Stimulated activated CD8-positive, alpha-beta memory T cell treated with anti-CD3 and anti-CD28 coated beads, Interleukin-2, amount 100 ng/mL, for 1 hour (primary cell): ENCODE data around the gene SMIM5.

Experiments used
- DNase-seq, 2 donors: peaks; one replicate each; pipeline ENCODE4 v3.0.0-alpha.2; 2020; ENCODE audit warnings: low read depth in 2 of 2

Gene SMIM5

GRCh38 chr17:75639771-75640555 lies 6.7 kb downstream of the SMIM5 start:
- no peak for DNase-seq

- no peak for DNase-seq
These were observed 7.4 kb downstream of the SMIM5 start for GRCh38 chr17:75640556-75641119.

GRCh38 chr17:75641343-75641742 lies 8.1 kb downstream of the SMIM5 start:
- DNase-seq = no peak

GRCh38 chr17:75642182-75642783 lies 9.0 kb downstream of the SMIM5 start:
- DNase-seq = no peak

- DNase-seq = no peak
These were observed 9.8 kb downstream of the SMIM5 start for GRCh38 chr17:75642784-75643642.

GRCh38 chr17:75643643-75644017 lies 10.4 kb downstream of the SMIM5 start:
- no peak for DNase-seq

- no peak for DNase-seq
These were observed 12.3 kb downstream of the SMIM5 start for GRCh38 chr17:75645501-75645888.

GRCh38 chr17:75645889-75646637 lies 12.8 kb downstream of the SMIM5 start:
- DNase-seq = no peak

- DNase-seq = no peak
These were observed 13.4 kb downstream of the SMIM5 start for GRCh38 chr17:75646638-75646992.

- no peak for DNase-seq
These were observed 13.8 kb downstream of the SMIM5 start for GRCh38 chr17:75647061-75647460.

GRCh38 chr17:75647921-75648320 lies 14.7 kb downstream of the SMIM5 start:
- no peak for DNase-seq

GRCh38 chr17:75649687-75650086 lies 16.5 kb downstream of the SMIM5 start:
- no peak for DNase-seq

GRCh38 chr17:75650874-75651273 lies 17.6 kb downstream of the SMIM5 start:
- DNase-seq = no peak

- DNase-seq = no peak
These were observed 19.1 kb downstream of the SMIM5 start for GRCh38 chr17:75652341-75652740.

- no peak for DNase-seq
These were observed 19.8 kb downstream of the SMIM5 start for GRCh38 chr17:75652934-75653549.

- no peak for DNase-seq
These were observed 20.9 kb downstream of the SMIM5 start for GRCh38 chr17:75654176-75654575.

GRCh38 chr17:75658237-75658636 lies 25.0 kb downstream of the SMIM5 start:
- DNase-seq = no peak

GRCh38 chr17:75661531-75661930 lies 28.3 kb downstream of the SMIM5 start:
- no peak for DNase-seq

- no peak for DNase-seq
These were observed 29.3 kb downstream of the SMIM5 start for GRCh38 chr17:75662511-75662910.

GRCh38 chr17:75664099-75664549 lies 30.9 kb downstream of the SMIM5 start:
- DNase-seq = no peak

GRCh38 chr17:75665981-75666380 lies 32.7 kb downstream of the SMIM5 start:
- no peak for DNase-seq
